ENCODE measurements around the gene IL1RN.

Gene IL1RN

GRCh38 chr2:113104054-113104611 is 23.3 kb upstream of the IL1RN start:
- DNase-seq (ENCODE audit: low spot score): no peak

- DNase-seq (ENCODE audit: low spot score): no peak
These were observed 22.2 kb upstream of the IL1RN start for GRCh38 chr2:113105047-113105785.

- no peak for DNase-seq (ENCODE audit: low spot score)
These were observed 16.3 kb upstream of the IL1RN start for GRCh38 chr2:113111121-113111520.

- DNase-seq (ENCODE audit: low spot score): no peak
These were observed 15.5 kb upstream of the IL1RN start for GRCh38 chr2:113111823-113112287.

GRCh38 chr2:113112441-113112840 is 15.0 kb upstream of the IL1RN start:
- DNase-seq (ENCODE audit: low spot score): no peak

- no peak for DNase-seq (ENCODE audit: low spot score)
These were observed 14.5 kb upstream of the IL1RN start for GRCh38 chr2:113112871-113113270.

GRCh38 chr2:113113807-113114206 is 13.6 kb upstream of the IL1RN start:
- no peak for DNase-seq (ENCODE audit: low spot score)

- DNase-seq (ENCODE audit: low spot score): no peak
These were observed 13.0 kb upstream of the IL1RN start for GRCh38 chr2:113114224-113114945.

- no peak for DNase-seq (ENCODE audit: low spot score)
These were observed 12.4 kb upstream of the IL1RN start for GRCh38 chr2:113114996-113115395.

GRCh38 chr2:113116100-113116958 is 11.1 kb upstream of the IL1RN start:
- DNase-seq (ENCODE audit: low spot score): no peak

- no peak for DNase-seq (ENCODE audit: low spot score)
These were observed 9.7 kb upstream of the IL1RN start for GRCh38 chr2:113117541-113118262.

GRCh38 chr2:113118263-113118657 is 9.1 kb upstream of the IL1RN start:
- no peak for DNase-seq (ENCODE audit: low spot score)

GRCh38 chr2:113119111-113119510 is 8.3 kb upstream of the IL1RN start:
- no peak for DNase-seq (ENCODE audit: low spot score)

GRCh38 chr2:113120861-113121260 is 6.5 kb upstream of the IL1RN start:
- no peak for DNase-seq (ENCODE audit: low spot score)

GRCh38 chr2:113122364-113122763 is 5.0 kb upstream of the IL1RN start:
- no peak for DNase-seq (ENCODE audit: low spot score)

GRCh38 chr2:113123726-113124125 is 3.7 kb upstream of the IL1RN start:
- no peak for DNase-seq (ENCODE audit: low spot score)

- DNase-seq (ENCODE audit: low spot score): no peak
These were observed 3.0 kb upstream of the IL1RN start for GRCh38 chr2:113124181-113124961.

- DNase-seq (ENCODE audit: low spot score): no peak
These were observed 2.2 kb upstream of the IL1RN start for GRCh38 chr2:113124984-113125855.

- DNase-seq (ENCODE audit: low spot score): no peak
These were observed 510 bp downstream of the IL1RN start for GRCh38 chr2:113127646-113128570.
